HG03571 (cell line): ENCODE measurements around the gene IMPACT.
A peak's percentile ranks its signal among the peaks of the same experiment; 100 is the strongest.

Source experiments
- ATAC-seq: cut with Tn5 transposase; IDR thresholded peaks from one replicate; pipeline ENCODE4 v1.9.1; 2021; ENCODE audit not compliant: unreplicated experiment

IMPACT gene

DNA sequence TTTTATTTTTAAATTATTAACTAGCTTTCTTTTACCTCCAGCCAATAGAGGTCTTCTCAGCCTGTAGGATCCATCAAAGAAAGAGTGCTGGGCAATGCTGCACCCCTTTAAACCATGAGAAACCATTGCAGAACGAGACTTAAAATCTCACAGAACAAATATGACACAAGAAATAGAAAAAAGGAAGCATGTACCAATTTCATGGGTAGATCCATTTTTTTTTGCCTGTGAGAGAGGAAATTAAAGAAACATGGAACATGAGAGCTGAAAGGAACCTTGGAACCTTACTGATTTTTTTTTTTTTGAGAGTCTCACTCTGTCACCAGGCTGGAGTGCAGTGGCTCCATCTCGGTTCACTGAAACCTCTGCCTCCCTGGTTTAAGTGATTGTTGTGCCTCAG, 47.9 kb downstream of the IMPACT start:
- ATAC-seq: no peak

- no peak for ATAC-seq
Measured at GRCh38 chr18:24475926-24476589, 49.6 kb downstream of the IMPACT start.

GRCh38 chr18:24479371-24479770, 52.9 kb downstream of the IMPACT start:
- ATAC-seq: no peak

DNA sequence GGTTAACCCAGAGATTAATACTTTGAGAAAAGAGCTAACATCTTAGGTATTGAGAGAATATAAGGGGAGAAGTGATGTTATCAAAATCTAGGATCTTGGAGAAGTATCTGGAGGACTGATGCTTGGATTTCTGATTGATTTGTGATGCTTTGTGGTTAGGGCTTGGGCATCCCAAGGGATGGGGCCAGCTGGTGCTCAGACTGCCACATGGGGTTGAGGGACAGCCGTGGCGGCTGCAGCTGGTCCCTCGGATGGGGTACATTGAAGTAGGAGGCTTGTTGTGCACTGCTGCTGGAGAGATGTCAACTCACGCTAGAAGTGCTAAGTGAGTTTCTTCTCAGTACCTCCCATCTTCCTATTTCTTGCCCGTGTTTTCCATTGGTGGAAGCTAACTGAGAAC, 56.4 kb downstream of the IMPACT start:
- ATAC-seq: no peak

DNA sequence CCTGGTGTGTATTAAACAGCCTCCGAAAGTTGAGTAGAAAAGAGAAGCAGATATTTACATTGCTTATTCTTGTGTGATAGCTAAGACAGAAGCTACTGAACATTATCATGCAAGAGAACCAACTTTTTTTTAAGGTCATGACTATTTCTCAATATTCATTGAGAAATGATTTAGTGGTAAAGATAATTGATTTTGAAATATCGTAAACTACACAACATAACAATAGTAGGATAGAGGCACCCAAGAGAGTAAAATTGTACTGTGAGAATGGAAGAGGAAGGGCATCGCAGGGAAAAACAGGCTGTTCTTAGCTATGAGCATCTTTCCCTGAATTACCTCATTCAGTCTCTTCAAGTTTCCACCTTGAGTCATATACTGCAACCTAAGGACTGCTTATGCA, 59.2 kb downstream of the IMPACT start:
- no peak for ATAC-seq

GRCh38 chr18:24486684-24487083, 60.2 kb downstream of the IMPACT start:
- ATAC-seq: no peak

GRCh38 chr18:24488824-24489493, 62.5 kb downstream of the IMPACT start:
- no peak for ATAC-seq

DNA sequence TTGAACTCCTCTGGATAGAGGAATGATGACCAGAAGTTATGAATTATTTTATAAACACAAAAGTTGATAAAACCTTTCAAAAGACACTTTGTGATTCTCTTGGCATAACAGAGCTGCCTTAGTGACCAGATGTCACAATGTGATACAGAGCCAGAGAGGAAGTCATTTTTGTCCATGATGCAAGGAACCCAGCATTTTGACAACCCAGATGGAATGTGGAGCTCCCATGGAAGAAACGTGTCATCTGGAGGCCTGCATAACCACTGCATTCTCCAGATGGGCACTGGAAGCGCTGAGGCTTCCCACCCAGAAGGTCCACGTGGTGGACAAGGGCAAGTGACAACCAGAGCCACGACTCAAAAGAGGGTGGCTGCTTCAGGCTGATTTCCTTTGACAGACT, 64.1 kb downstream of the IMPACT start:
- no peak for ATAC-seq

DNA sequence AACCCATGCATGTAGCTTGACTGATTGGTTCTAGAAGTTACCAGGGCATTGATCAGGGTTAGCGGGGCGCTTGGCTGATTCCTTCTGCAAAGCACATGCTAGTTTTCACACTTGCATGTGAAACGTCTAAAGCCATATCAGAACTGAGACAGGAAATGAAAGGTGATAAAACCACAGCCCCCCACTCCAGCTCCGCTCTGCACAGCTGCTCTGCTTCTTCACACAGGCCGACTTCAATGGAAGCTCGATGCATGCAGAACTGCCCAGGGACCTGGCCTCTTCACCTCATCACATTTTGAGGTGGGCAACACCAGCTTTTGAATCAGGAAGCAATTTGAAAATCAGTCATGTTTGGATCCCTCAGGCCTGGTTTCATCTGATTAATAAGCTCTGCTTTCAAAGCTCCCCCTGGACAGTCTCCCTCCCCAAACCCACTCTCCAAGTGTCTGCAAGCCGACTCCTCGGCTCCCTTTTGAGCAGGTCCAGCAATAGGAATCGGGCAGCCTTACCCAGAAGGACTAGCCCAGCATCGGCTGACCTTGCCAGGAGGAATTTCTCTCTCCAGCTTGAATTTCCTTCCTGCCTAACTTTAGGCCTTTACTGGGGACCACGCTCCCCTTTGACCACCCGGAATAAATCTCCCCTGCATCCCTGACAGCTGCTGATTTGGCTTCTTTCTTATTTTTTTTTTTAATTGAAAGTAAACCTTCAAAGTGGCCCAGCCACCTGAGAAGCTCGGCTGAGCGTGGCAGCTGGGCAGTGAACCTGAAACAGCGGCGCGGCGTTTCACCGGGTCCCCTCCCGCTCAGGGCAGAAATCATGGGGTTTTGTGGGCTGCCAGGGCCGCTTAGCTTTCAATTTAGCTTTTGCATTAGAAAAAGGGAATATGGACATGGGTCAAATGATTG, 65.7 kb downstream of the IMPACT start:
- peak; percentile 83 for ATAC-seq

- ATAC-seq: no peak
Measured at GRCh38 chr18:24494586-24494985, 68.1 kb downstream of the IMPACT start.

DNA sequence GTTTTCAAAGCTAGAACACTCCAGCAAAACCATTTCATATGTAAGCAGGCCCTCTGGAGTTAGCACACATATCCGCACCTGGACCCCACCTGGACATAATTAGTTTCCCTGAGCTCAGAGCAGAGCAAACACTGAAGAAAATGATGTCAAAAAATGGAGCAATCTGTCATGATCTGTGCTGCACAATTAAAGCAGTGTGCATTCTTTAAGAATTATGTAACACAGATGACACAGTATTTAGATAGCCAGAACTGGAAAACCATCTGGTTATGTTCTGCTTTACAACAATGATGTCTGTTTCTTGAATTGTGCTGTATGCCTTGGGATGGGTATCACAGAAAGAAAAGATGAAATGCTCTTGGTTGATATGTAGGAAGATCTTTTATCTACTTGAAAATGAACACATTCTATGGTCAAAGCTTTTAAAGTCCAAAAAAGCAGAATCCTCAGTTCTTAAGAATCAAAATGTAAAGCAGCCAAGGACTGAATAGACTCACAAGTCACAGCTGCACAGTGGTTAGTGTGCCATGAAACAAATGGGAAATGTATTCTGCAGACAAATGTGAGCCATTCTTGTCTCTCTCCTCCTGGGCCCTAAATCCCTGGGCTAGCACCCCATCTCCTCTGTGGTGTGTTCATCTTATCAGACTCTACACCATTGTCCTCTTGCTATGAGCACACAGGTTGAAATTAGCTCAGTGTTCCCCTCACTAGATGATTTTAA, 70.7 kb downstream of the IMPACT start:
- no peak for ATAC-seq

- ATAC-seq: no peak
Measured at GRCh38 chr18:24499814-24500213, 73.3 kb downstream of the IMPACT start.

DNA sequence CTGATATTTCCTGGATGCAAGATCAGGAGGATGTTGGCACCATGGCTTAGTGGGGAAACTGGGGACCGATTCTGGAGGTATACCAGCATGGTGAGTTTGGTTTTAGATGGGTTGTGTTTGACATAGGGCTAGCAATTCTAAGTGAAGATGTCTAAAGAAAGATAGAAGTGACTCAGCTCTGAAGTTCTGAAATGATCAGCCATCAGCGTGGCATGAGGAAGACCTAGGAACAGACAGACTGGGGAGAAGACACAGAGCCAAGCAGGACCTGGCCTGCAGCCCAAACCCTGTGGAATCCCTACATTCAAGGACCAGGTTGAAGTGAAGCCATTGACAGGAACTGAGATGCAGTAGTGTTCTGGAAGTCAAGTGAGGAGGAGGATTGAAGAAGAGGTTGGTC, 73.7 kb downstream of the IMPACT start:
- no peak for ATAC-seq

- no peak for ATAC-seq
Measured at GRCh38 chr18:24500766-24501165, 74.3 kb downstream of the IMPACT start.

DNA sequence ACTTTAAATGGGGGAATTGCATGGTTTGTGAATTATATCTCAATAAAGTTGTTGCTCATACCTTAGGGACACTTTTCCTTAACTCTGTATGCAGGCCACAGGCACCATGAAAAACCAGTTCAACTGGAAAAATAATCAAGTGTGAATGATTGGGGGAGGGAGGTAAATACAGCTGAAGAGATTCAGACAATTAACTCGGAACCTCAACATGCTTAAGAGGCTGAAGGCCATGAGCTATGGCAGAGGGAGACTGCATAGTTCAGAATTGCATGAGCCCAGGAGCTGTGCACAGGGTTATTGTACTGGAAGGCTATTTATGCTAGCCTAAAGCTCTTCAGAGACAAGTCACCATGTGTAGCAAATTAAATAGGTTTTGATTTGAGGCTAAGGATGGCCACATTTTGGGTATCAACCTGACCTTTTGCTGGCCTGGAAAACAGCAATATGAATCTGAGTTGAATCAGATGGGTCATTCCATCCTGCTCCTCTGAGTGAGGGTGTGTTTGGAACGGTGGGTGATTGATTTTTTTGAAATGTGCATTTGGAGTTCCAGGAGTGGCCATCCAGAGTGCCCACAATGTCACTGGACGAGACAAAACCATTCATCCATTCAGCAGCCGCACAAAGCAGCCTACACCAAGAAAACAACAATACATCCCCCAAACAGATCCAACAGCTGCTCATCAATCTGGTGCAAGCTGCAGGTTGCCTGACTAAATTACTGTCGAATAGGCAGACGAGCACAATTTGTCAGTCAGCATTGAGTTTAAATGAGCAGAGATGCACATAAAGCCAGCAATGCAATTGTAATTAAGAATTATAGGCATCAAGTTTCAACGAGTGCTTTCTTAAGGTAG, 76.4 kb downstream of the IMPACT start:
- ATAC-seq: no peak
